NCI-H2227 (cell line): ENCODE results near the gene SEMA4C.

Experiments
- DNase-seq: peaks from one replicate; lab custom pipeline; 2025; ENCODE audit not compliant: unreplicated experiment; lab: John Stamatoyannopoulos, UW

Gene SEMA4C

GRCh38 chr2:96869822-96870625 is at the start of gene SEMA4C:
TSS of gene SEMA4C (minus strand) at chr2:96870080. CDS start at chr2:96867886, 2,194 bp downstream.
- peak; percentile 70 for DNase-seq

- no peak for DNase-seq
Observed at GRCh38 chr2:96918754-96919550, 49.1 kb upstream of the SEMA4C start.

GRCh38 chr2:96918092-96918753 is 48.3 kb upstream of the SEMA4C start:
- no peak for DNase-seq

- DNase-seq, result no peak
Observed at GRCh38 chr2:96916646-96917543, 47.0 kb upstream of the SEMA4C start.

GRCh38 chr2:96916156-96916630 is 46.3 kb upstream of the SEMA4C start:
- DNase-seq, result no peak

GRCh38 chr2:96914332-96914731 is 44.5 kb upstream of the SEMA4C start:
- DNase-seq, result no peak

GRCh38 chr2:96913398-96914202 is 43.7 kb upstream of the SEMA4C start:
- DNase-seq, result no peak

GRCh38 chr2:96913117-96913397 is 43.2 kb upstream of the SEMA4C start:
- DNase-seq, result no peak

- no peak for DNase-seq
Observed at GRCh38 chr2:96912346-96913116, 42.7 kb upstream of the SEMA4C start.

- no peak for DNase-seq
Observed at GRCh38 chr2:96909611-96910021, 39.7 kb upstream of the SEMA4C start.

- no peak for DNase-seq
Observed at GRCh38 chr2:96907115-96908041, 37.5 kb upstream of the SEMA4C start.

GRCh38 chr2:96906729-96907114 is 36.8 kb upstream of the SEMA4C start:
- no peak for DNase-seq

- no peak for DNase-seq
Observed at GRCh38 chr2:96903815-96904214, 33.9 kb upstream of the SEMA4C start.

- DNase-seq, result no peak
Observed at GRCh38 chr2:96903318-96903717, 33.4 kb upstream of the SEMA4C start.

- DNase-seq, result no peak
Observed at GRCh38 chr2:96900237-96900636, 30.4 kb upstream of the SEMA4C start.

- no peak for DNase-seq
Observed at GRCh38 chr2:96899413-96899741, 29.5 kb upstream of the SEMA4C start.

- DNase-seq, result no peak
Observed at GRCh38 chr2:96898641-96899412, 28.9 kb upstream of the SEMA4C start.

- no peak for DNase-seq
Observed at GRCh38 chr2:96898135-96898505, 28.2 kb upstream of the SEMA4C start.
